ENCODE measurements around the gene CLIP4. TPM values are rescaled to one million over a fixed set of nuclear protein-coding genes. Genes with fewer than 3 reads are reported as not detected.

CLIP4 gene
- total and polyA plus RNA-seq, 10 of the 15 experiments (the other 5 are each of a cell fraction or from before 2014, with no cell fraction given): 5.5 to 34.9 (median 16.8) TPM

GRCh38 chr2:29072251-29072650, 43.0 kb upstream of the CLIP4 start:
- H3K4me2 ChIP-seq (ENCODE audit: control insufficient read depth, insufficient read depth): no peak overlapping the region
- 67% methylated on average over 8 of the region's 8 CpGs for WGBS (ENCODE audit: insufficient coverage, insufficient replicate concordance, low lambda C conversion rate, missing lambda C conversion rate)

DNA sequence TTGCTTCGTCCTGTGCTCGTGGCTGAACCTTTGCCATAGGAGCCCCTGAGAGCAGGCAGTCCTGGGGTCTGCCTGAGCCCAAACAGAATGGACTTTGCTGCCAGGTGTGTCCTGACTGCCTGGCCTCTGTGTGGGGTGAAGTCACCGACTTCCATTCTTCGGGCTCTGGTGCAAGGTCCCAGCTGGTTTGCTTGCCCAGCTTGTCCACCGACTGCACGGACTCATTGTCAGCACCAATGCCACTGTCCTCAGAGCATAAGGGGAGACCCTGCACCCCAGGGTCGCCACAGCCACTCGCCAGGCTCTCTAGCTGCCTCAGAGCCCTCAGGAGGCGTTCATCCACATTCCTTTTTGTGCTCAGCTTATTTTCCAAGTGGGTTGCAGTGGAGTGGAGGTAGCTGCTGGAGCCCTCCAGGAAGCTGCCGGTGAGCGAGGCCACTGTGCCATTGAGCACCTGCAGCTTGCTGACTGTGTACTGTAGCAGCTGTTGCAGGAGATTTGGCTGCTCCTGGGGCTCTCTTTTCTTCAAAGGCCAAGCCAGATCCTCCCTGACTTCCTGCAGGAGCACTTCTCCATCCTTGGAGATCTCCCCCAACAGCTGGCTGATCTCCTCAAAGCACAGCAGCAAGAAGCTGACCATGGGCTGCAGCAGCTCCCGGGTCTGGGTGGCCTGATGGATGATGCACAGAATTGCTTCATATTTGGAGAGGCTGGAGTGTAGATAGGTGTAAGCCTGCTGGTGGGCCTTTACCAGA, 42.1 kb upstream of the CLIP4 start:
- H3K4me3 ChIP-seq: no peak overlapping the region
- RAD21 ChIA-PET (ENCODE audit: unreplicated experiment): interaction anchor here (1.3 kb wide), 1 partner anchor 10 kb away, joined by 4 read pairs; no protein-coding TSS in a partner anchor
- 75% methylated on average over 12 of the region's 12 CpGs for WGBS (ENCODE audit: insufficient coverage, insufficient replicate concordance, low lambda C conversion rate, missing lambda C conversion rate)
- H4K20me1 ChIP-seq (ENCODE audit: control insufficient read depth, insufficient read depth): no peaks in the 10 kb centered on the region
- no peak overlapping the region for H3K27ac ChIP-seq (ENCODE audit: control insufficient read depth, insufficient read depth)
- no peaks in the 10 kb centered on the region for H3K27me3 ChIP-seq (replicated peaks in 1 of 2; ENCODE audit: control insufficient read depth in 2 of 2, insufficient read depth in 2 of 2, low read length in 1 of 2)
- intact Hi-C loops (cut with micrococcal nuclease; ENCODE audit: unreplicated experiment) (loop anchor here (5.0 kb wide), 1 partner anchor 39 kb away; no protein-coding TSS in a partner anchor), in situ Hi-C loops (cut with MboI) (no loop called here)
- CTCF ChIA-PET: interaction anchor here (1.0 kb wide), 1 partner anchor 33 kb away, joined by 3 read pairs; no protein-coding TSS in a partner anchor
- ATAC-seq (no peak; the same call in 2 of the 3 replicates), FAIRE-seq (no peak), DNase-seq (ENCODE audit: low read depth, low spot score) (no peak)
- SMC1A ChIA-PET (ENCODE audit: uncharacterized antibody, unreplicated experiment): interaction anchor here (1.0 to 1.6 kb wide), 2 partner anchors 10 to 20 kb away, joined by 4 to 5 read pairs; no protein-coding TSS in a partner anchor
- peaks cover 3% of the 10 kb centered on the region; the same call in 1 of the 2 replicates for H3K4me1 ChIP-seq (ENCODE audit: control insufficient read depth, insufficient read depth, low read length)
- BruUV-seq (replicated peaks): no TSS peak
- H3K9ac ChIP-seq (ENCODE audit: control insufficient read depth, insufficient read depth, low read length): no peak overlapping the region
- no peak overlapping the region for H3K4me2 ChIP-seq (ENCODE audit: control insufficient read depth, insufficient read depth)
- POLR2A ChIA-PET: no interaction called here
- no peak overlapping the region for H2AFZ ChIP-seq (ENCODE audit: control insufficient read depth, low read depth, low read length)
- no peaks in the 10 kb centered on the region for H3K79me2 ChIP-seq (ENCODE audit: control insufficient read depth, insufficient read depth, low read length)
- no peaks in the 10 kb centered on the region for H3K36me3 ChIP-seq (ENCODE audit: control insufficient read depth in 2 of 2, insufficient read depth in 2 of 2, low read length in 1 of 2)
- no peaks in the 10 kb centered on the region for H3K9me3 ChIP-seq (replicated peaks; ENCODE audit: control insufficient read depth, insufficient read depth, low read length)
- TF ChIP-seq ZNF217 (IDR thresholded peaks at IDR 0.05): no peak
- TF ChIP-seq CTCF (IDR thresholded peaks at IDR 0.05 in 2 of 3, conservative IDR thresholded peaks at IDR 0.05 in 1 of 3; ENCODE audit: control insufficient read depth in 2 of 3, extremely low read depth in 1 of 3, insufficient read depth in 1 of 3, low read depth in 3 of 3, low read length in 3 of 3): no peak
- no peak for TF ChIP-seq FOXM1 (IDR thresholded peaks at IDR 0.05; ENCODE audit: low read depth, low read length)
- no peak for TF ChIP-seq STAT1 (conservative IDR thresholded peaks at IDR 0.05)
- no peak for TF ChIP-seq MYB (IDR thresholded peaks at IDR 0.05; ENCODE audit: borderline replicate concordance, low read depth, low read length)
- TF ChIP-seq, protein P1, sequence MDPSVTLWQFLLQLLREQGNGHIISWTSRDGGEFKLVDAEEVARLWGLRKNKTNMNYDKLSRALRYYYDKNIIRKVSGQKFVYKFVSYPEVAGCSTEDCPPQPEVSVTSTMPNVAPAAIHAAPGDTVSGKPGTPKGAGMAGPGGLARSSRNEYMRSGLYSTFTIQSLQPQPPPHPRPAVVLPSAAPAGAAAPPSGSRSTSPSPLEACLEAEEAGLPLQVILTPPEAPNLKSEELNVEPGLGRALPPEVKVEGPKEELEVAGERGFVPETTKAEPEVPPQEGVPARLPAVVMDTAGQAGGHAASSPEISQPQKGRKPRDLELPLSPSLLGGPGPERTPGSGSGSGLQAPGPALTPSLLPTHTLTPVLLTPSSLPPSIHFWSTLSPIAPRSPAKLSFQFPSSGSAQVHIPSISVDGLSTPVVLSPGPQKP (IDR thresholded peaks at IDR 0.05; ENCODE audit: low read depth, low read length): no peak
- TF ChIP-seq, protein P2, sequence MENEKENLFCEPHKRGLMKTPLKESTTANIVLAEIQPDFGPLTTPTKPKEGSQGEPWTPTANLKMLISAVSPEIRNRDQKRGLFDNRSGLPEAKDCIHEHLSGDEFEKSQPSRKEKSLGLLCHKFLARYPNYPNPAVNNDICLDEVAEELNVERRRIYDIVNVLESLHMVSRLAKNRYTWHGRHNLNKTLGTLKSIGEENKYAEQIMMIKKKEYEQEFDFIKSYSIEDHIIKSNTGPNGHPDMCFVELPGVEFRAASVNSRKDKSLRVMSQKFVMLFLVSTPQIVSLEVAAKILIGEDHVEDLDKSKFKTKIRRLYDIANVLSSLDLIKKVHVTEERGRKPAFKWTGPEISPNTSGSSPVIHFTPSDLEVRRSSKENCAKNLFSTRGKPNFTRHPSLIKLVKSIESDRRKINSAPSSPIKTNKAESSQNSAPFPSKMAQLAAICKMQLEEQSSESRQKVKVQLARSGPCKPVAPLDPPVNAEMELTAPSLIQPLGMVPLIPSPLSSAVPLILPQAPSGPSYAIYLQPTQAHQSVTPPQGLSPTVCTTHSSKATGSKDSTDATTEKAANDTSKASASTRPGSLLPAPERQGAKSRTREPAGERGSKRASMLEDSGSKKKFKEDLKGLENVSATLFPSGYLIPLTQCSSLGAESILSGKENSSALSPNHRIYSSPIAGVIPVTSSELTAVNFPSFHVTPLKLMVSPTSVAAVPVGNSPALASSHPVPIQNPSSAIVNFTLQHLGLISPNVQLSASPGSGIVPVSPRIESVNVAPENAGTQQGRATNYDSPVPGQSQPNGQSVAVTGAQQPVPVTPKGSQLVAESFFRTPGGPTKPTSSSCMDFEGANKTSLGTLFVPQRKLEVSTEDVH (IDR thresholded peaks at IDR 0.05; ENCODE audit: low read depth, partially characterized antibody): no peak
- TF ChIP-seq RBBP5 (conservative IDR thresholded peaks at IDR 0.05): no peak

More at GRCh38 chr2:29072251-29072650, 43.0 kb upstream of the CLIP4 start:
- ChIA-PET SMC1A (ENCODE audit: uncharacterized antibody, unreplicated experiment) (no interaction called here), POLR2A (no interaction called here), CTCF (no interaction called here), RAD21 (ENCODE audit: unreplicated experiment) (no interaction called here)
- H3K4me3 ChIP-seq: no peak overlapping the region
- no peaks in the 10 kb centered on the region for H3K79me2 ChIP-seq (ENCODE audit: control insufficient read depth, insufficient read depth, low read length)
- H3K27ac ChIP-seq (ENCODE audit: control insufficient read depth, insufficient read depth): no peak overlapping the region
- H3K27me3 ChIP-seq (replicated peaks in 1 of 2; ENCODE audit: control insufficient read depth in 2 of 2, insufficient read depth in 2 of 2, low read length in 1 of 2): no peaks in the 10 kb centered on the region
- no peaks in the 10 kb centered on the region for H4K20me1 ChIP-seq (ENCODE audit: control insufficient read depth, insufficient read depth)
- in situ Hi-C loops (cut with MboI) (no loop called here), intact Hi-C loops (cut with micrococcal nuclease; ENCODE audit: unreplicated experiment) (loop anchor here (5.0 kb wide), 1 partner anchor 40 kb away; no protein-coding TSS in a partner anchor)
- H2AFZ ChIP-seq (ENCODE audit: control insufficient read depth, low read depth, low read length): no peak overlapping the region
- H3K9me3 ChIP-seq (replicated peaks; ENCODE audit: control insufficient read depth, insufficient read depth, low read length): no peaks in the 10 kb centered on the region
- DNase-seq (ENCODE audit: low read depth, low spot score) (no peak), ATAC-seq (no peak), FAIRE-seq (no peak)
- no peaks in the 10 kb centered on the region for H3K36me3 ChIP-seq (ENCODE audit: control insufficient read depth in 2 of 2, insufficient read depth in 2 of 2, low read length in 1 of 2)
- H3K4me1 ChIP-seq (ENCODE audit: control insufficient read depth, insufficient read depth, low read length): peaks cover 3% of the 10 kb centered on the region; the same call in 1 of the 2 replicates
- BruUV-seq (replicated peaks): no TSS peak
- TF ChIP-seq YY1 (IDR thresholded peaks at IDR 0.05; ENCODE audit: low read depth, low read length): no peak
- no peak overlapping the region for H3K9ac ChIP-seq (ENCODE audit: control insufficient read depth, insufficient read depth, low read length)

All from GM12878 (cell line).